GM20000 (cell line): ENCODE measurements around the gene ZNF189.

Experiments
- DNase-seq: peaks from one replicate; pipeline ENCODE4 v3.0.0; 2012; ENCODE audit warnings: low spot score
- CTCF ChIP-seq: IDR thresholded peaks from 2 replicates; pipeline ENCODE4 v1.5.1; 2012; ENCODE audit warnings: mild to moderate bottlenecking, control low read depth; ENCODE audit errors: extremely low read depth, missing control alignments

The ZNF189 gene

DNA sequence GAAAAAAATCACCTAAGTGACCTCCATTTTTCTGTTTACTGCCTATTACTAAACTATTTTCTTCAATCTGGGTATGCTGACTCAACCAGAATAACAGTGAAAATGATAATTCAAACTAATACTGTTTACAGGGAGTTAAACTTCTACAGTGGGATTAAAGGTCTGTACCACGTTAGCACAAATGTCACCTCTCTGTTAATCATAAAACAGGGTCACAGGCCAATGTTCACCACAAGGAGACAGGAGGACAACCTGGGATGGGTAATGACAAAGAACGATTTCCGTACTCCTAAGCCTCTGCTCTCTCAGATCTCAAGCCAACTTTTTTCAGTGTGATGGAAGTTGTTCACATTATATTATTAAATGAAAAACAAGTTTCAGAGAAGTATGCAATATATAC, 34.6 kb downstream of the ZNF189 start:
- no peak for DNase-seq
- TF ChIP-seq CTCF, result no peak

- TF ChIP-seq CTCF, result no peak
- DNase-seq, result no peak
Observed at GRCh38 chr9:101434998-101435397, 36.3 kb downstream of the ZNF189 start.

DNA sequence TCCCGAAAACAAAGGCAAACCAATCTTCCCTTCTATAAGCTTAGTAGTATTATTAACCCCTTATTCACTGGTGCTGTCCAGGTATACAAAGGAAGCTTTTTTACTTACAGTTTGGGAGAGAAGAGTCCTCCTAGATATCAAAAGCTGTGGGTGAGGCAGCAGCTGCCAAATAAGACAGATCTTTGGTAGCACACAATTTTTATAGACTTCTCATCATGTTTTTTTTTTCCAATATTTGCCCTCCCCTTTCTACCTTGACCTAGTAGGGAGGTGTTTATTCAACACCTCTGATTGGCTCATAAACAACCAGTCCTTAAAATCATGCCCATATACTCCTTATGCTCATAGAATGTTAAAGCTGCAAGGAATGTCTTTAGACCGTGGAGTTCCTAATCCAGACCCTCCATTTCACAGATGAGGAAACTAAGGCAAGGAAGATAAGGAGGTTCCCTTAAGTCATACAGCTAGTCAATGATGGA, 37.0 kb downstream of the ZNF189 start, which contains the start of gene ALDOB:
TSS of gene ALDOB (minus strand) at position 174 of the 479 bp plus-strand sequence. CDS start 4,887 bp downstream, outside the sequence.
- DNase-seq, result no peak
- TF ChIP-seq CTCF, result no peak

- no peak for DNase-seq
- TF ChIP-seq CTCF, result no peak
Observed at GRCh38 chr9:101437806-101438232, 39.2 kb downstream of the ZNF189 start.

DNA sequence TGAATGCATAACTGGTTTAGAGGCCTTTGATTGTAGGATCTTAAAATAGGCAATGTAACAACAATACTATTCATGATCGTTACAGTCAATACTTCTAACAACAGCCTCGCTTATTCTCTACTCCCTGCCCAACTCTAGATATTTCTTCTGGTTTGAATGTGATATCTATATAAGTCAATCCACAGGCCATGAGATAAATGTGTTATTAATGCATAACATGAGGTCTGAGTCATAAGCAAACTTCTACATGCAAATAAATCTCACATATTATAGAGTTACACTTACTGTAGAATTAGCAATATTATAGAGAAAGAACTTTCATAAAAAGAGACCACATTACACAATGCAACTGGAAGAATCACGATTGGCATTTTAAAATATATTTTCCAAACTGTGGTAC, 39.9 kb downstream of the ZNF189 start:
- no peak for DNase-seq
- TF ChIP-seq CTCF, result no peak

- no peak for TF ChIP-seq CTCF
- DNase-seq, result no peak
Observed at GRCh38 chr9:101440714-101441230, 42.1 kb downstream of the ZNF189 start.

GRCh38 chr9:101442318-101442717, 43.7 kb downstream of the ZNF189 start:
- DNase-seq, result no peak
- no peak for TF ChIP-seq CTCF
